Measurements from ENCODE around the gene KRTAP4-3. TPM values are rescaled to one million over a fixed set of nuclear protein-coding genes. Genes with fewer than 3 reads are reported as not detected.
"Not testable (repeated sequence)": the region's sequence is repeated elsewhere in the genome, so short reads cannot be mapped to it uniquely, and the experiment has no call there.

KRTAP4-3 gene
- total and polyA plus RNA-seq, 7 donors: not detected

DNA sequence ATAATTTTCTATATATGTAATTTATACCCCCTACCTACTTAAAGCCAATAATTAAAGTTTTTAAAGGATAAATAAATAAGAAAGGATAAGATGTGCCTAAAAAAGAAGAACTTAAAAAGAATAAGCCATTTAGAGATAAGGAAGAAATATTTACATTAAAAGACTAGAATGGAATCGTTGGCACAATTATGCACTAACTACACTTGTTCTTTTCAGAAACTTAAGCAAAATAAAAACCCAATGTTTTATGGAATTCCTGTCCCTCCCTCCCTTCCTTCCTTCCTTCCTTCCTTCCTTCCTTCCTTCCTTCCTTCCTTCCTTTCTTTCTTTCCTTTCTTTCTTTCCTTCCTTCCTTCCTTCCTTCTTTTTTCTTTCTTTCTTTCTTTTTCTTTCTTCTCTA lies 23.2 kb downstream of the KRTAP4-3 start:
- 87 to 97% (median 87%) methylated on average over 1 of the region's 1 CpG for whole genome bisulfite sequencing, 3 donors
- TF ChIP-seq, protein P1, sequence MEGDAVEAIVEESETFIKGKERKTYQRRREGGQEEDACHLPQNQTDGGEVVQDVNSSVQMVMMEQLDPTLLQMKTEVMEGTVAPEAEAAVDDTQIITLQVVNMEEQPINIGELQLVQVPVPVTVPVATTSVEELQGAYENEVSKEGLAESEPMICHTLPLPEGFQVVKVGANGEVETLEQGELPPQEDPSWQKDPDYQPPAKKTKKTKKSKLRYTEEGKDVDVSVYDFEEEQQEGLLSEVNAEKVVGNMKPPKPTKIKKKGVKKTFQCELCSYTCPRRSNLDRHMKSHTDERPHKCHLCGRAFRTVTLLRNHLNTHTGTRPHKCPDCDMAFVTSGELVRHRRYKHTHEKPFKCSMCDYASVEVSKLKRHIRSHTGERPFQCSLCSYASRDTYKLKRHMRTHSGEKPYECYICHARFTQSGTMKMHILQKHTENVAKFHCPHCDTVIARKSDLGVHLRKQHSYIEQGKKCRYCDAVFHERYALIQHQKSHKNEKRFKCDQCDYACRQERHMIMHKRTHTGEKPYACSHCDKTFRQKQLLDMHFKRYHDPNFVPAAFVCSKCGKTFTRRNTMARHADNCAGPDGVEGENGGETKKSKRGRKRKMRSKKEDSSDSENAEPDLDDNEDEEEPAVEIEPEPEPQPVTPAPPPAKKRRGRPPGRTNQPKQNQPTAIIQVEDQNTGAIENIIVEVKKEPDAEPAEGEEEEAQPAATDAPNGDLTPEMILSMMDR (IDR thresholded peaks at IDR 0.05): no peak

DNA sequence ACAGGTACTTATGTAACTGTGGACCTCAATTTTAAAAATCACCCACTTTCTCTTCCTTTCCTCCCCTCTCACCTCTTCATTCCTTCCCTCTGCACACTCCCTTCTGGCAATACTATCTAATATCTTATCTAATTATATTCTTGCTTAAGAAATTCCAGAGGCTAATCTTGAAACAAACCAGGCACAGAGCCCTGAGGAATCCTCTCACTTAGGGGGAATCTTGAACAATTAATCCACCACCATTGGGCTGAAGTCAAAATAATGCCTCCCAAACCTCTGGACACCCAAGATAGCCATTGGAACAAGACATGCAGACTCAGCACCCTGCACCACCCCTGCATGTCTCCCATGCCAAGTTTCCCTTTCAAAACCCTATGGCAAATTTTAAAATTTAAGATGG lies 26.7 kb downstream of the KRTAP4-3 start:
- intact Hi-C loops (cut with DNase I): no loop called here
- no peak overlapping the region for H3K4me3 ChIP-seq
- H3K36me3 ChIP-seq (ENCODE audit: insufficient read depth in 1 of 2, low read depth in 1 of 2): no peaks in the 10 kb centered on the region
- DNase-seq (no peak), ATAC-seq (no peak)
- TF ChIP-seq, protein P1 (IDR thresholded peaks at IDR 0.05): no peak
- H3K9me3 ChIP-seq: peaks cover 6% of the 10 kb centered on the region
- no peaks in the 10 kb centered on the region for H3K27me3 ChIP-seq (ENCODE audit: insufficient read depth in 3 of 3, low read length in 2 of 3)
- no peak overlapping the region for H3K27ac ChIP-seq
- no peaks in the 10 kb centered on the region for H3K4me1 ChIP-seq

More for the DNA sequence above, 23.2 kb downstream of the KRTAP4-3 start:
- Histone ChIP-seq H3K27ac (no peak overlapping the region), H3K36me3 (ENCODE audit: insufficient read depth in 1 of 2, low read depth in 1 of 2) (no peaks in the 10 kb centered on the region), H3K4me3 (no peak overlapping the region), H3K4me1 (no peaks in the 10 kb centered on the region), H3K27me3 (ENCODE audit: insufficient read depth in 3 of 3, low read length in 2 of 3) (no peaks in the 10 kb centered on the region), H3K9me3 (peaks cover 6% of the 10 kb centered on the region)
- intact Hi-C loops (cut with DNase I): no loop called here
- no peak for ATAC-seq
- DNase-seq: no peak

DNA sequence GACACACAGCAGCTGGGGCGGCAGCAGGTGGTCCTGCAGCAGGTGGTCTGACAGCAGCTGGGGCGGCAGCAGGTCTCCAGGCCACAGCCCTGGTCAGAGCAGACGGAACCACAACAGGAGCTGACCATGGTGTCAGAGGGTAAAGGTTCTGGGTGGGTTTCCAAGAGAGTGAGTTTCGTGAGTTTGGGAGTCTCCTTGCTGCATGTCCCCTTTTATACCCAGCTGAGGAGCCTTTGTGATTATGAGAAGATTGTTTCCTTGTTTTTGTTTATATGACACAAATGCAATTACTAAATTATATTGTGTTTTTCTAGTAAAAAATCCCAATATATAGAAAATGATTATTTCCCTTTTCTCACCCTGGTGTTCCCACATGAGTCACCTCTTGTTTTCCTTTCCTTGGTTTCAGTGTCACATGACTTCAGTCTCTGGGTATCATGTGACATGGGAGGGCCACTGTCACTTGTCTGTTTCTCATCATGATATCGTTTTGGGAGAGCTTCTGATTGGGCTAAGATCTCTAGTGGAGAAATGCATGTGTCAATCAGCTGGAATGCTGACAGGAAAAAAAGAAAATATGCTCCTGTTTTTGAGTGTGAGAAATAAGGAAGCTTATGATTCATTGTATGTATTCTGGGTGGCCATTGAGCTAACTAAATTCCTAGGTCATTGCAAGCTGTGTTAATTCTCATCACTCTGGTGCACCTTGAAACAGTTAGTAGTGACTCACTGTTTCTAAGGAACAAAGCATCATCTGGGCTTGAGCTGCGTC lies 27.5 kb downstream of the KRTAP4-3 start, which contains the start of gene KRTAP4-6:
TSS of gene KRTAP4-6 (minus strand) at position 185 of the 772 bp plus-strand sequence. CDS start at position 128, 57 bp downstream.
- no peak for DNase-seq
- no peaks in the 10 kb centered on the region for H3K36me3 ChIP-seq (ENCODE audit: insufficient read depth in 1 of 2, low read depth in 1 of 2)
- peaks cover 6% of the 10 kb centered on the region for H3K9me3 ChIP-seq
- no peak for ATAC-seq
- 86 to 90% (median 88%) methylated on average over 6 of the region's 6 CpGs for WGBS, 3 donors
- H3K4me1 ChIP-seq: no peaks in the 10 kb centered on the region
- H3K27ac ChIP-seq: no peak within 1 kb of the TSS
- TF ChIP-seq, protein P1 (IDR thresholded peaks at IDR 0.05): no peak
- H3K4me3 ChIP-seq: no peak within 1 kb of the TSS
- intact Hi-C loops (cut with DNase I): no loop called here
- H3K27me3 ChIP-seq (ENCODE audit: insufficient read depth in 3 of 3, low read length in 2 of 3): no peaks in the 10 kb centered on the region

DNA sequence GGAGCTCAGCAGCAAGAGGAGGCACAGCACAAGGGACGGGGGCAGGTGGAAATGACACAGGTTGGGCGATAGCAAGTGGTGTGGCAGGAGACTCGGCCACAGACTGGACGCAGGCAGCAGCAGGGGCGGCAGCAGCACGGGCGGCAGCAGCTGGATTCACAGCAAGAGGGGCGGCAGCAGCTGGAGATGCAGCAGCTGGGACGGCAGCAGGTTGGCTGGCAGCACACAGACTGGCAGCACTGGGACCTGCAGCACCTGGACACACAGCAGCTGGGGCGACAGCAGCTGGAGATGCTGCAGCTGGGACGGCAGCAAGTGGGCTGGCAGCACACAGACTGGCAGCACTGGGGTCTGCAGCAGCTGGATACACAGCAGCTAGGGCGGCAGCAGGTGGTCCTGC lies 28.2 kb downstream of the KRTAP4-3 start:
- H3K4me3 ChIP-seq; ATAC-seq; H3K4me1 ChIP-seq; H3K36me3 ChIP-seq (ENCODE audit: insufficient read depth in 1 of 2, low read depth in 1 of 2); H3K9me3 ChIP-seq; H3K27me3 ChIP-seq (ENCODE audit: insufficient read depth in 3 of 3, low read length in 2 of 3); H3K27ac ChIP-seq; intact Hi-C loops (cut with DNase I): not testable (repeated sequence)
- peak in 1 of 2 donors; percentile 45 for DNase-seq
- 82 to 87% (median 87%) methylated on average over 12 of the region's 12 CpGs for WGBS, 3 donors

DNA sequence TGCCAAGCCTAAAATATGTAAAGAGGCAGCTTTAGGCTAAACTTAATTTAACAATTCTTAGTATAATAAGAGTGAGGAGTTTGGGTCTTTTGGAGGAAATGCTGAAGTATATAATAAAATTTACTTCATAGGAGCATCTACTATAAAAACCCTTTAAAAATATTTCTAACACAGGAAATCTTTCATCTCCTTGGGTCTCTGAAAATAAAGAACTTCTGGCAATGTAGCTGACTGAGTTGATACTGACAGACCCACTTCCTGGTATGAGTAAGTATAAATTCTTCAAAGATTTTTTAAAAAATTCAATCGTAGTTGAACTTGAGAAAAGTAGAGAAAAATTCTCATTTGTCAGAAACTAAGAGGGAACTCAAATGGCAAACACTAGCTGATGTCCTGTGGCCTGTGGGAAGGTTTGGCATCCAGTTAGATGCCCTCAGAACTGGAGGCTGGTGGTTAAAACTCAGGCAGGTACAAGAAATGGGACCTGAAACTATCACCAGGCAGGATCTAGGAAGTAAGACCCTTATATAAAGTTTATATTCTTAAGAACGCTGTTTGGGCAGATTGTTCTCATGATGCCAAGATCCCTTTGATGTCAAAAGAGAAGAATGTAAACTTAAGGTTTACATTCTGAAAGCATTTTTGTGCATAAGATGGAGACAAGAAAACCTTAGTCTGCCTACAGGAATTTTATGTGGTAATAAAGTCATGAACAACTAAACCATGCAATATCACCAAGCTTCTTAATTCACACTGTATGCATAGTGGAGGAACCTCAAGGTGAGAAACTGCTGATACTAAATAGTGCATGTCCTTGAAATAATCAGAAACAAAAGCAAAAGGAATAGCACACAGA lies 33.9 kb downstream of the KRTAP4-3 start:
- Histone ChIP-seq H3K4me3 (no peak overlapping the region), H3K4me1 (no peaks in the 10 kb centered on the region), H3K27me3 (ENCODE audit: insufficient read depth in 3 of 3, low read length in 2 of 3) (peaks cover 0 to 2% (median 0%) of the 10 kb centered on the region in 3 donors), H3K9me3 (peaks cover 7% of the 10 kb centered on the region), H3K27ac (no peak overlapping the region), H3K36me3 (ENCODE audit: insufficient read depth in 1 of 2, low read depth in 1 of 2) (no peaks in the 10 kb centered on the region)
- intact Hi-C loops (cut with DNase I): no loop called here
- no peak for ATAC-seq
- DNase-seq: no peak
- WGBS, 3 donors: 70 to 72% (median 72%) methylated on average over 2 of the region's 2 CpGs
- TF ChIP-seq, protein P1 (IDR thresholded peaks at IDR 0.05): no peak
